Subcutaneous adipose tissue (tissue), 4 donors: ENCODE measurements around the gene THRA. TPM values are rescaled to one million over a fixed set of nuclear protein-coding genes. Genes with fewer than 3 reads are reported as not detected.

Source experiments
- total RNA-seq, 4 donors: library from RNA; depleted of rRNA; stranded (reverse); fragments of >200 nt; gene quantifications; one replicate each; pipeline ENCODE4 v1.1.0, GENCODE V29; 2016
- TF ChIP-seq, protein P1 (sequence below): fragments of 450-650 bp; IDR thresholded peaks from one replicate; pipeline ENCODE4 v1.5.1; 2016; ENCODE audit warnings: low read depth, mild to moderate bottlenecking, control low read depth, antibody characterized with exemption, moderate library complexity

THRA gene
- total RNA-seq, 4 donors from 2014 or later: 35.7 to 81.2 (median 47.1) TPM

DNA sequence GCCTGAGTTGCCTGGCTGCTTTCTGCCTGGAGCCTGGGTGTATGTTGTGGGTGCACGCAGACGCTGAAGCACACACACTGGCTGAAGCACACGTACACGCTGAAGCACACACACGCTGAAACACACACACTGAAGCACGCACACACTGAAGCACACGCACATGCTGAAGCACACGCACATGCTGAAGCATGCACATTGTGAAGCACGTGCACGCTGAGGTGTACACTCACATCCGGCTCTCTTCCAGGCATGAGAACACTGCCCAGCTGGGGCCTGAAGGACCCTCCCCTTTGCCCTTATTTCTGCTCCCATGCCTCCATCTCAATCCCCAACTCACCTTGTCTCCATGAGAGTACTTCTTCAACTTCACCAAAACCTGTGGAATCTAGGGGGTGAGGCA is 31.1 kb upstream of the THRA start:
- TF ChIP-seq, protein P1, sequence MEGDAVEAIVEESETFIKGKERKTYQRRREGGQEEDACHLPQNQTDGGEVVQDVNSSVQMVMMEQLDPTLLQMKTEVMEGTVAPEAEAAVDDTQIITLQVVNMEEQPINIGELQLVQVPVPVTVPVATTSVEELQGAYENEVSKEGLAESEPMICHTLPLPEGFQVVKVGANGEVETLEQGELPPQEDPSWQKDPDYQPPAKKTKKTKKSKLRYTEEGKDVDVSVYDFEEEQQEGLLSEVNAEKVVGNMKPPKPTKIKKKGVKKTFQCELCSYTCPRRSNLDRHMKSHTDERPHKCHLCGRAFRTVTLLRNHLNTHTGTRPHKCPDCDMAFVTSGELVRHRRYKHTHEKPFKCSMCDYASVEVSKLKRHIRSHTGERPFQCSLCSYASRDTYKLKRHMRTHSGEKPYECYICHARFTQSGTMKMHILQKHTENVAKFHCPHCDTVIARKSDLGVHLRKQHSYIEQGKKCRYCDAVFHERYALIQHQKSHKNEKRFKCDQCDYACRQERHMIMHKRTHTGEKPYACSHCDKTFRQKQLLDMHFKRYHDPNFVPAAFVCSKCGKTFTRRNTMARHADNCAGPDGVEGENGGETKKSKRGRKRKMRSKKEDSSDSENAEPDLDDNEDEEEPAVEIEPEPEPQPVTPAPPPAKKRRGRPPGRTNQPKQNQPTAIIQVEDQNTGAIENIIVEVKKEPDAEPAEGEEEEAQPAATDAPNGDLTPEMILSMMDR: no peak

DNA sequence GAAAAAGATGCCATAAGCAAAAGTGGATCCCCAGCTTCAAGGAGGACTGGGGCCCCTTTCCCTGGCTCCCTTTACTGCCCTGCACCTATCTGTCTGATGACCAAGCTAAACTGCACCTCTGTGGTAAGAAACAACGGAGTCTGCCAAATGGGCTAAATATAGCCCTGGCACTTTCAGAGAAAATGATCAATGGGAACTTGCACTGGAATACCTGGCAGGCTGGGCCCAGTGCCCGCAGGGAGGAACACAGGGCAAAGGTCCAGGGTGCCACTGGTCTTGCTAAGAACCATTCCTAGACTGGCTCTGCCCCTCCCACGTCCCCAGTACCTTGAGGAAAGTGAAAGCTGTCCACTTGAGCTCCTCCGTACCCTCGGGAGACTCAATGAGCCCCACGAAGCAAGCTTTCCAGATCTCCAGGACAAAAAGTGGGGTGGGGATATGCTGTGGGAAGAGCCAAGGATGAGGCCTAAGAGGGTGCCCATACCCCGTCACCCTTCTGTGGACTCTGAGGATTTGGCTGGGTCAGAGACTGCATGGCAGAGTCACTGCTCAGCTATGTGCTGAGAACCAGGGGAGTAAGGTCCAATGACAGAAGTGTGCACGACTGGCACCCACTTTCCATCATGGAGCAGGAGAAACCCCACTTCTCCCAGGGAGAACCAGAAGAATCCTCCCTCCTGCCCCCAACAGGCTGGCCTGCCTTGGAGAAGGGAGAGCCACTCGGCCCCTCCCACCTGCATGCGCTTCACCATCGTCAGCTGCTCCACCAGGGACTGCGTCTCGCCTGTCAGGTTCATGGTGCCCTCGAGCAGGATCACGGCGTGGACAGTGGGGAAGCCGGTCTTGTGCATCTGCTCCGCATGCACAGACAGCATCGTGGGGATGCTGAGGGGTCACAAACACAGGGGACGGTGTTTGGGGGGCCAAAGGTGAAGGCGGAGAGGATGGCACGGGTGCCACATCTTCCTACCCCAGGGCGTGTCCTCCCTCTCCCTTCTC is 30.1 kb upstream of the THRA start:
- TF ChIP-seq, protein P1: no peak

DNA sequence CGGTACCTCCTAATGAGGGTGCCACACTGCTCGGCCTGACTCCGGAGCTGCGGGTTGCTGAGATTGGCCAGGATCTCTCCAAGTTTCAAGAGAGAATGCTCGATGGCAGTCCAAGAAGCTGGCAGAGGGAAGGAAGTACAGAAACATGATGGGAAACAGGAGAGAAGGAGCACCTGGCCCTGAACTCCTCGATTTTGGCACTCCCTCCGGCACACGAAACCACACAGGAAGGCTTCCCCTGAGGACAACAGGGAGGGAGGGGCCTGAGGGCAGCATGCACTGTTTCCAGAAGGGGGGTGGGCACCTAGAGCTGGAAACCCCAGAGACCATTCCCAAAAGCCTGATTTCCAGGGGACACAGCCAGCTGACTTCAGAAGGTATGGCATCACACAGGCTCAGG is 29.4 kb upstream of the THRA start:
- TF ChIP-seq, protein P1: no peak

DNA sequence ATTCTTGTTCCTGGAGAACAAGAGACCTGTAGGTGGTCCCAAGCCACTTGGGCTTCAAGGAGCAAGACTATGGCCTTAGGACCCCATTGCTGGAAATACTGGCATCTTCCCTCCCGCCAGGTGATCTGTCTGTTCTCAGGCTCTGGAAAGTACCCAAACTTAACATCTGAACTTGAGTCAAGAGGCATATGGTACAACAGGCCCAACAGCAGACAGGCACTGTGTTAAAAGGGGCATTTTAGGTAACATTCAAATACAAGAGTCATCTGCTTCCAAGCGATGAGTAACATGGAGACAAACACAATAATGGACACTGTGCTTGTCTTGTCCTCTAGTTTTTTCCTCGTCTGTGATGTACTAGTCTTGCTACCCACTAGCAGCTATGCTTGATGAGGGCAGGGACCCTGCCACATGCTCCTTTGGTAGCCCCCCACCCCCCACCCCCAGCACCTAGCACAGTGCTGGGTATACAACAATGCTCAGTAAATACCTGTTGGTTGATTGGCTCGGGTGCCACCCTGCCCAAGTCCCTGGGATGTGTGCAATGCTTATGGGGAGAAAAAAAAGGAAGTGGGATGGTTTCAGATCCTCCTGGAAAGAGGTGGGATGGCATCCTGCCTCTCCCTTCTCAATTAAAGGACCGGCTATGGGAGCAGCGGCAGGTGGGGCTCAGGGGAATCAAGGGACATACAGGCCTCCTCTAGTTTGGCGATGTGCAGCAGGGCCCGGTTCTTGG is 28.2 kb upstream of the THRA start:
- TF ChIP-seq, protein P1: no peak

DNA sequence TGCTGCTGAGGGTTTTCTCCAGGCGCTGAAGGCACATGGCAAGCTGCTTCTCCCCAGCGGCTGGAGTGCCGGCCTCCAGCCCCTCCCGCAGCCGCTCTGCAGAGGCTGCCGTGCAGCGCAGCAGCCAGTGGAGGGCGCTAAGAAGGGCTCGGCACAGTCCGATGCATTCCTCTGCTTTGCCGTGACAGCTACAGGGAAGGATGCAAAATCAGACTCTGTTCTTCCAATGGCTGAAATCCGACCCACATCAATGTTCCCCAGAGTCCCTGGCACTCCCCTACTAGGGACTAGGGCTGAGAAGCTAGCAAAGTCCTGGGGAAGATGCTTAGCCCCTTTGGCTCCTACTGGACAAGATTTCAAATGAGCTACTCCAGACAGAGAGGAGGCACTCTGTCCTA is 27.6 kb upstream of the THRA start:
- TF ChIP-seq, protein P1: no peak

DNA sequence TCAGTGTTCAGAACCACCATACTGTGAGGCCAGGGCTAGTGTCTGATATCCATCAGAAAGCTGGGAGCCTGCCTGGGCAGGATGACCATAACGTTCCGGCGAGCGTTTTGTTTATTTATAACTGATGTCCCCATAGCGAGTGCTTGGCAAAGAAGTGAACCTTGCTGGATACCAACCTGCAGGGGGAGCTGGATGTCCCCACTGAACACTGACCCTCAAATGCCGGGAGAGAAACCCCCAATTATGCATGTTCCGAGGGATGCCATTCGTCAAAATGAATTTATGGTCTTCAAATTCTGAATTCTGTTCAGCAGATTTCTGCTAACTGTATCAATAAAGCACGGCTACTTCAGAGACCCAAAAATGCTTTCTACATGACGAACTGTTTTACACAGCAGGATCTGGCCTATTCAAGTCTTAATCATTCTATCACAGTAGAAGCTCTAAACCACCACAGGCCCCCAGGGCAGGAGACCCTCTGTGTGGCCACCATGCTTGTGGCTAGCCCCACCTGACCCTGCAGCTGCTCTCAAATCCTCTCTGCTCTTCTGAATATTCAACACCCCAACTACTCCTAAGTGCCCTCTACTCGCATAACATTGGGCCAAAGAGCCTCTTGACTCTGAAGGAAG is 23.8 kb upstream of the THRA start:
- TF ChIP-seq, protein P1: no peak

DNA sequence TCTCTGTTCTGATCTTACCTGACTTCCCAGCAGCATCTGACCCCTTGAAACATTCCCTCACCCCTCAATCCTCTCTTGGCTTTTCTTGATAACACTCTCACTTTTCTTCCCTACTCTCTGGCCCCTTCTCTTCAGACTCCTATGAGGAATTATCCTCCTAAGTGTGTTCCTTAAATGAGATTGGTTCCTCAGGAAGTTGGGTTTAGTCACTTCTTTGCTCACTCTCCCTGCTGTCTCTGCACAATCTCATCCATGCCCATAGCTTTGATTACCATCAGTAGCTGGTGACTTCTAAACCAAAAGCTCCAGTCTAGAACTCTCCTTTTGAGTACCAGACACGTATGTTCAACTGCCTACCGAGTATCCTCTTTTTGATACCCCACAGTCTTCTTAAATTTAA is 21.6 kb upstream of the THRA start:
- TF ChIP-seq, protein P1: no peak
